Measurements from ENCODE around the gene DPEP1.
"Not testable (repeated sequence)": the region's sequence is repeated elsewhere in the genome, so short reads cannot be mapped to it uniquely, and the experiment has no call there.

Gene DPEP1

GRCh38 chr16:89613231-89613953 lies at the start of gene DPEP1:
Gene DPEP1, plus strand, starts transcription at chr16:89613642. Its CDS starts 16,769 bp downstream, at chr16:89630411.
- DNase-seq: no peak

GRCh38 chr16:89564476-89565255 lies 48.8 kb upstream of the DPEP1 start:
- DNase-seq: peak; percentile 76

GRCh38 chr16:89565256-89565505 lies 48.3 kb upstream of the DPEP1 start:
- DNase-seq: no peak

GRCh38 chr16:89565506-89566372 lies 47.7 kb upstream of the DPEP1 start:
- DNase-seq: peak; percentile 78

GRCh38 chr16:89567656-89568594 lies 45.5 kb upstream of the DPEP1 start:
- no peak for DNase-seq

- no peak for DNase-seq
Observed at GRCh38 chr16:89569506-89570341, 43.7 kb upstream of the DPEP1 start.

GRCh38 chr16:89570342-89570923 lies 43.0 kb upstream of the DPEP1 start:
- DNase-seq: no peak

- not testable (repeated sequence) for DNase-seq
Observed at GRCh38 chr16:89570983-89571598, 42.4 kb upstream of the DPEP1 start.

GRCh38 chr16:89571636-89572035 lies 41.8 kb upstream of the DPEP1 start:
- DNase-seq: no peak

- DNase-seq: no peak
Observed at GRCh38 chr16:89572073-89572484, 41.4 kb upstream of the DPEP1 start.

GRCh38 chr16:89572485-89573205 lies 40.8 kb upstream of the DPEP1 start:
- DNase-seq: no peak

- no peak for DNase-seq
Observed at GRCh38 chr16:89573826-89574680, 39.4 kb upstream of the DPEP1 start.

- DNase-seq: peak; percentile 26
Observed at GRCh38 chr16:89574681-89575246, 38.7 kb upstream of the DPEP1 start.

GRCh38 chr16:89575247-89576152 lies 37.9 kb upstream of the DPEP1 start, which contains the start of gene CPNE7:
Gene CPNE7, plus strand, starts transcription at chr16:89575758. Its CDS starts 140 bp downstream, at chr16:89575898.
- DNase-seq: no peak

GRCh38 chr16:89576153-89577054 lies 37.0 kb upstream of the DPEP1 start:
- no peak for DNase-seq

Data from DMS 273 treated with DMSO at 0.1 percent for 48 hours (cell line).